Glomerular visceral epithelial cell (primary cell): ENCODE data around the gene CROCC2.

Source experiments
- DNase-seq: peaks from one replicate; pipeline ENCODE4 v3.0.0-alpha.2; 2016; ENCODE audit errors: extremely low spot score

CROCC2 gene

DNA sequence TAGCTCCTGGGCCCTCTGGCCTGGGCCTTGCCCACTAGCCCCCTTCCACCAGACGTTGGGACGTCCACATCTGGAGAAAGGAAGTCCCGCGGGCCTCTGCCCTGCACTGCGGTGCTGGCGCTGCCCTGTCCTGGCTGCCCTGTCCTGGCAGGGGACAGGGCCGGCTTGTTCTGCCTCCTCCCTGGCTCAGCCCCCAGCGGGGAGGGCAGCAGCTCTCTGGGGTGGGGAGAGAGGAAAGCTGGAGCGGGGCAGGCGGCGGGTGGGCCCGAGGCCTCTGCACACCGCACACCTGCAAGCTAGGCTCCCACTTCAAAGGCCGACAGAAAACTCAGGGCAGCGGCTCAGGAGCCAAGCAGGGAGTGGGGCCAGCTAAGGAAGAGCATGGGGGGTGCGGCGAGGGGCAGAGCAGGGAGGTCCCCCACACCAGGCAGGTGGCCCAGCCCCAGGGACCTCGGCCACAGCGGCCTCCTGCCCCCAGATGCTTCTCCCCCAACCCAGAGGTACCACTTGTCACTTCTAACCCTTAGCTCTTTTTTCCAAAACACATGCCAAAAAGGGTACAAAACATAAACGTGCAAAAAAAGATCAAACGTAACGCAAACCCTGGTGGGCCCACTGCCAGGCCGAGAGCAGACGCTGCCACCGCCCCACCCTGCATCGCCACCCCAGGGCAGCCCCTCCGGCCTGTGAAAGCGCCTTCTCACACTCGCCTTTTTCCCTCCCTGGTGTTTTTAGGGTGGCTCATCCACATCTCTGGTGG, 105.8 kb downstream of the CROCC2 start:
- no peak for DNase-seq

DNA sequence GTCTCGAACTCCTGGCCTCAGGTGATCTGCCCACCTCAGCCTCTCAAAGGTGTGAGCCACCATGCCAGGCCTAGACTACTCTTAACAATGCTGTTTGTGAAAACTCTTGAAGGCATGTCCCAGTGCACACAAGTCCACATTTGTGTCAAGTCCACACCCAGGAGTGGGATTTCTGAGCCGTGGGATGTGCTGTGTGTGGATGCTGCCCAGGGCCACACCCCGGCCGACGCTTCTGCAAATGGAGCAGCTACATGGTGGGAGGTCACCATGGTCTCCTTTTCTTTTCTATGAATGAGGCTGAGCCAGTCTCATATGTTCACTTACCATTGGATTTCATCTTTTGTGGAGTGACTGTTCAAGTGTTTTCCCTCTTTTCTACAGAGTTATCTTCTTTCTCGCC, 108.1 kb downstream of the CROCC2 start:
- no peak for DNase-seq

- DNase-seq = no peak
Measured at GRCh38 chr2:241014764-241015163, 108.6 kb downstream of the CROCC2 start.

GRCh38 chr2:241015439-241015838, 109.3 kb downstream of the CROCC2 start:
- DNase-seq = no peak

DNA sequence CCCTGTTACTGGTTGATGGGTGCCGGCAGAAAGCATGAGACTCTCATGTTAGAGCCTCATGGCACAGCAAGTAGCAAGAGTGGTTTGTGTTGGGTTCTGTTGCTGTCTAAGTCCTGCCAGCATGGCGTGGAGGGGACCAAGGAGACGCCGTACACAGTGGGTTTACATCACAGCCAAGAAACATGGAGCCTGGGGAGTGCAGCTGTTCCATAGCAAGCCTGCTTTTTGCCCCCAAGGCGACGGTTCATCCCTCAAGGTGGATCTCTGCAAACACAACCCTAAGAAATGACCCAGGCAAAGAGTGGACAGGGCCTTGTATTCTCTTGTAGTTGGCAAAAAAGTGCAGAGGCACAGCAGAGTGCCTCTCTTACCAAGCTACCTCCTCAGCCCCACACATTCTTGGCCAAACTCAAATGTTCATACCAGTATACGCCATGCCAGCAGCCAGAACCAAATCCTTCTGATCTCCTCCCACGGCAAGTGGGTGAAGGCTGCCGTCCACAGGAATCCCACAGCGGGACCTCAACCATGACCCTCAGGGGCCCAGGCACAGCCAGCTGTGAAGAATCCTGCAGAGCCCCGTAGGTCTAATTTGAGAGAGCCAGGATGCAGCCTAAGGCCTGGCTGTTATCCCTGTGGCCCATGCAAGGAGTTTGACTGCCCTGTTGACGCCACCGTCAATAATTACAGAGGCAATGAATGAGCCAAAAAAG, 111.2 kb downstream of the CROCC2 start:
- DNase-seq = no peak

- DNase-seq = no peak
Measured at GRCh38 chr2:241018051-241018891, 112.1 kb downstream of the CROCC2 start.

DNA sequence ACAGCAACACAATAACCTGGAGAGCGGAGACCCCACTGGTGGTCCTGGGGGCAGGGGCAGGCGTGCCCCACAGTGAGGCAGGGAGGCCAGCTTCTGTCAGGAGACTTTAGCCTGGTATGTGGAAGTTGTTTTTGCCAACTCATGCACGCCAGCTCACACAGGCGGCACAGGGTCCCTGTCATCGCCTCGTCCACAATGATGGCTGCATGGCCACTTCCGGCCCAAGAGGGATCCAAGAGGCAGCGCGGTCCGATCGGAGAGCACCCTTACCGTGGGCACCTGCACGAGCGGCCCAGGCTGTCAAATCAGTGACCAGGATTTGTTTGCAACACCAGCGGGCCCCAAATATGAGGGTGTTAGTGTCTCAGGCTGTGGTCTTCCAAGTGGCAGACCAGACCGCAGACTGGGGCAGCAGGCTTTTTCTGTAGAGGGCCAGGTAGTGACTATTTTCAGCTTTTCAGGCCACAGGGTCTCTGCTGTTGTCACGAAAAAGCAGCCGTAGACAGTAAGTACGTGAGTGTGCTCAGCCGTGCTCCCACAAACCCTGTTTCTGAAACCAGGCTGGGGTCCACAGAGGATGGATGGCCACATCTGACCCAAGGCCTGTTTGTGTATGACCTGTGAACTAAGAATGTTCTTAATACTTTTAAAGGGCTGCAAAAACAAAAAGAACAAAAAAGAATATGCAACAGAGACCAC, 113.5 kb downstream of the CROCC2 start:
- DNase-seq = no peak

DNA sequence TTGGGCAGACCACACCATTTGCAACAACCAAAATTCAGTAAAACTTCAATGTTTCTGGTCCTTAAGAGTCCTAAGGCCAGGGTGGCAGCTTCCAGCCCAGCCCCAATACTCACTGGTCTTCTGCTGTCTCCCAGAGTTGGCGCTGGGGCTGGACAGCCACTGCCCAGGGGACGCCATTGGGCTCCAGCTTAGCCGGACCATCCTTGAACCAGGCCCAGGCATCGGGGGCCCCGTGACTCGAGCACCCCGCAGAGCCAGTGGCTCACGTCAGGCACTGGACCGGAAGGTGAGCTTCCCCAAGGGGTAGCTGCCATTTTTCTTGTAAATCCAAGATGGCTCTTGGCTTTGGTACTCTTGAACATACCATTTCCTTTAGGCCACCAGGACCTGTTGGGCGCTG, 114.1 kb downstream of the CROCC2 start:
- no peak for DNase-seq

- no peak for DNase-seq
Measured at GRCh38 chr2:241020629-241021190, 114.6 kb downstream of the CROCC2 start.

GRCh38 chr2:241025639-241026038, 119.5 kb downstream of the CROCC2 start:
- DNase-seq = no peak

DNA sequence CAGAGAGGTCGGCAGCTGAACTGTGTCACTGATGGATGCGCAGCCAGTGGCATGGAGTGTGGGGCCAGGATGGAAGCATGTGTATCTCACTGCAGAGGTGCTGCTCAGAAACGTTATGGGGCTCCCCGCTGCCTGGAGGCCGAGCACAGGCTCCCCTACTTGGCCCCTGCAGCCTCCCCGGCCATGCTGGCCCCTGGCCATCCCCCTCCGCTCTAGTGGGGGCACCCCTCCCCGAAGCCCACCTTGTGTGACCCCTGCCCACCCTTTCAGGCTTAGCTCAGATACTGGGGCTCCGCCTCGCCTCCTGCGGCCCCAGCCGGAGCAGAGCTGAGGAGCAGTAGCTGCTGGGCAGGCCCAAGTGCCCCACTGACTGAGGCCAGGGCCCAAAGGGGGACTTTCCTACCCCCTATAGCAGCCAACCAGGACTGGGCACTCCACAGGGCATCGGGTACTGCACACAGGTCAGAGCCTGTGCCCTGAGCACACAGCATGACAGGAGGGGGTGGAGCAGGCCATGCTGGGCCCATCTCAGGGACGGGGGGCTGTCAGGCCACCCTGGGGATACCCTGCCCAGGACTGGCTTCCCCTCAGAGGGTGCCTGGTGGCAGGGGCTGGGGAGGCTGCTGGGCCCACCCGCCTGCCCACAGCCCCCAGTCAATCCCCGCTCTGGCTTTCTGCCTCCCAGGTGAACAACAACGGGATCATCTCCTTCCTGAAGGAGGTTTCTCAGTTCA, 123.6 kb downstream of the CROCC2 start:
- DNase-seq = no peak

- DNase-seq = no peak
Measured at GRCh38 chr2:241030333-241030680, 124.2 kb downstream of the CROCC2 start.

DNA sequence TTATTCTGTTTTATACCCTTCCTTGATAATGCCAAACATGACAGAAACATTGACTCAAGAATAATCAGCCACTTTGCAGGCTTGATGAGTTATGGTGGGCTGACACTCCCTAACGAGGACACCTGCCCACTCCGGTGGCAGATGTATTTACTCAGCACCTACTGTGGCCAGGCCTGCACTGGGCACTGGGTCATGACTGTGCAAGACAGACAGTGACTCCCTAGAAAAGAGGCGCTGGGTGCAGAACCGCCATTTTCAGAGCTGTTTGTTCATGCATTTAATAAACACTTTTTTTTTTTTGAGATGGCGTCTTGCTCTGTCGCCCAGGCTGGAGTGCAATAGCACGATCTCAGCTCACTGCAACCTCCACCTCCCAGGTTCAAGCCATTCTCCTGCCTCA, 124.7 kb downstream of the CROCC2 start:
- DNase-seq = no peak

- DNase-seq = no peak
Measured at GRCh38 chr2:241031436-241032165, 125.5 kb downstream of the CROCC2 start.

DNA sequence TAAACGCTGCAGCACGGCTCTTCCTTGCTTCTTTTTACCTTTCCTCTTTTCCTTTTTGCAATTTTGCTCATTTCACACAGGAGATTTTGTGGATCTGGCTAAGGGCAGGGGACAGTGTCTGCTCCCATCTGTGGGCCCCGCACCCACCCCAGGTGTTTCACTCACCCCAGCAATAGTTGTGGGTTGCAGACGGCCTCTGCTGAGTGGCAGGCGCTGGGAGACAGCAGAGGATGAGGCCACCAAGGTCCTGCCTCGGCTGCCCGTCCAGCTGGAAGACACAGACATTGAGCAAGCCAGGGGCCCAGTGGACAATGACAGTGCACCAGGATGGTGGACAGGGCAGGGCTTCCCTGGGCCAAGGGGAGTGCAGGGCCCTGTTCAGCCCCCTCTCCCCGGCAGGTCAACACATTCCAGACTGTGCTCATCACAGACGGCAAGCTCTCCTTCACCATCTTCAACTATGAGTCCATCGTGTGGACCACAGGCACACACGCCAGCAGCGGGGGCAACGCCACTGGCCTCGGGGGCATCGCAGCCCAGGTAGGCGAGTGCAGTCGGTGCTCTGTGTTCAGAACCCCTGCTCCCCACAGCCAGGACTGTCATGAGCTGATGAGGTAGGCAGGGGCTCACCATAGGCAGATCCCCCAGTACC, 127.3 kb downstream of the CROCC2 start:
- no peak for DNase-seq

- no peak for DNase-seq
Measured at GRCh38 chr2:241033994-241034393, 127.9 kb downstream of the CROCC2 start.

DNA sequence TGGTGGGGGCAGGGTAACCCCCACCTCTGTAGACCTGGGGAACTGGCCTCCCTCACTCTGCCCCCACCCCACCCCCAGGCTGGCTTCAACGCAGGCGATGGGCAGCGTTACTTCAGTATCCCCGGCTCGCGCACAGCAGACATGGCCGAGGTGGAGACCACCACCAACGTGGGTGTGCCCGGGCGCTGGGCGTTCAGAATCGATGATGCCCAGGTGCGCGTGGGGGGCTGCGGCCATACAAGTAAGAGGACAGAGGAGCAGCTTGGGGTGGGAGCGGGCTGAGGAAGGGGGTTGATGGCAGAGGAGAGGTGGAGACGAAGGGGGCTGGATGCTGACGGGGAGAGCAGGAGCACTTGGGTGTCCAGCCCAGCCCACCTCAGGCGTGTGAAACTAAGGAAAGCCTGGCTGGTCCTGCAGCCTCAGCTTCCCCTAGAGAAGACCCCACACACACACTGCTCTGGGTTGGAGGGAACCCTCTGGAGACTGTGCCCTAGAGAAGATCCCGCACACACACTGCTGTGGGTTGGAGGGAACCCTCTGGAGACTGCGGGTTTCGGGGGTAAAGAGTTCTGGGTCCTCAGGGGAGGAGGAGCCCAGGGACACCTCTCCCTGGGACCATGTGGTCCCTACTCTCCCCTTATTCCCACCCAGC, 128.5 kb downstream of the CROCC2 start:
- no peak for DNase-seq

DNA sequence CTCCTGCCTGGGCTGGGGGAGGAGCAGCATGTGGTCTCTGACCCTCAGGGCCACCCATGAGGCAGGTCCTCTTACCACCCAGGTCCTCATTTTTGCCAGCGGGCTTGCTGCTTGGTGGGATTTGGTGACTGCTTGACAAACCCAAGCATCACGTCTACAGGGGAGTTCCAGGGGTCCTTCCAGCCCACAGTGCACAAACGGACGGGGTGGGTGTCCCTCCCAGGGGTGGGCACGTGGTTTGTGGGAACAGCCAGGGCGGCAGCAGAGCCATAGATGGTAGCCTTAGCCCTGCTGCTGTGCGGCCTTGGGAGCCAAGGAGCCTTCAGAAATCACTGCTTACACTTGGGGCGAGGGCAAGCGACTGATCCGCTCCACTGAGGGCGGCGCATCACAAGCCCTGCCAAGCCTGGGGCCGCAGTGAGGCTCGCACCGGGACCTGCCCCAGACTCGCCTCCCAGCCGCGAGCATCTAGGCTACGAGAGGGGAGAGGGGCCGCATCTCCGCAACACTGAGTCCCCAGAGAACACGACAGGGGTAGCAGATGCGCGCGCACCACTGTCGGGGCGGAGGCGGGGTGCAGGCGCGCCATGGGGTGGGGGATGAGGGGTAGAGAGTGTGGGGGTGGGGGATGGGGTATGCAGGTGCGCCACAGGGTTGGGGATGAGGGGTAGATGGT, 129.1 kb downstream of the CROCC2 start:
- DNase-seq = no peak
